Uterus (tissue), 4 donors: ENCODE measurements around the gene PAK1. TPM values are rescaled to one million over a fixed set of nuclear protein-coding genes. Genes with fewer than 3 reads are reported as not detected.

Source experiments
- DNase-seq, 2 donors: peaks; one replicate each; pipeline ENCODE4 v3.0.0-alpha.2; 2019 to 2020
- H3K27ac ChIP-seq, 2 donors: fragments of 200-600 bp; sonication (generic); 1 replicate in 1 of 2; 2 replicates in 1 of 2; pipeline ENCODE4 v1.5.1; 2016 to 2018
- H3K27me3 ChIP-seq, 2 donors: fragments of 200-600 bp; sonication (generic); one replicate each; pipeline ENCODE4 v1.5.1; 2018 to 2019; ENCODE audit warnings: control low read depth in 1 of 2
- H3K36me3 ChIP-seq, 2 donors: fragments of 200-600 bp; sonication (generic); one replicate each; pipeline ENCODE4 v1.5.1; 2019; ENCODE audit warnings: control low read depth in 1 of 2
- H3K4me1 ChIP-seq, 2 donors: fragments of 200-600 bp; sonication (generic); one replicate each; pipeline ENCODE4 v1.5.1; 2018 to 2019; ENCODE audit warnings: control low read depth in 1 of 2
- H3K4me3 ChIP-seq, 2 donors: fragments of 200-600 bp; sonication (generic); 1 replicate in 1 of 2; 2 replicates in 1 of 2; pipeline ENCODE4 v1.5.1; 2018 to 2019; ENCODE audit warnings: mild to moderate bottlenecking in 1 of 2
- H3K9me3 ChIP-seq, 2 donors: fragments of 200-600 bp; sonication (generic); one replicate each; pipeline ENCODE4 v1.5.1; 2019; ENCODE audit warnings: control low read depth in 1 of 2
- POLR2A ChIP-seq, 2 donors: fragments of 450-650 bp; IDR thresholded peaks; one replicate each; pipeline ENCODE4 v1.6.1; 2016; ENCODE audit warnings: antibody characterized with exemption in 2 of 2, mild to moderate bottlenecking in 1 of 2, moderate library complexity in 1 of 2
- intact Hi-C: fragments of 100-400 bp; cut with DNase I; formaldehyde crosslinking; loops from one replicate; pipeline ENCODE4 v1.15.1; 2023; ENCODE audit warnings: low total_unique reads
- total RNA-seq, 4 donors: library from RNA; depleted of rRNA in 3 of 4; stranded (reverse); fragments of >200 nt in 3 of 4; gene quantifications; one replicate each; pipeline versions ENCODE4 v1.1.0 to v1.2.4, GENCODE V29; 2014 to 2023
- TF ChIP-seq, protein P1 (sequence below), 4 experiments: fragments of 200-600 bp in 2 of 4; fragments of 450-650 bp in 2 of 4; sonication (generic) in 2 of 4; IDR thresholded peaks; one replicate each; pipeline ENCODE4 v1.5.1; 2016 to 2019; ENCODE audit warnings: antibody characterized with exemption in 4 of 4, mild to moderate bottlenecking in 2 of 4, moderate library complexity in 1 of 4
- donor health status: DM: yes; HTN: yes; CAD: no.

Gene PAK1
- total RNA-seq, 4 donors from 2014 or later, result 17.4 to 55.2 (median 35.7) TPM

GRCh38 chr11:77442394-77443053 lies 31.4 kb downstream of the PAK1 start:
- intact Hi-C loops, result no loop called here
- Histone ChIP-seq H3K4me1 (no peaks in the 10 kb centered on the region), H3K27me3 (no peaks in the 10 kb centered on the region), H3K36me3 (no peaks in the 10 kb centered on the region), H3K9me3 (no peaks in the 10 kb centered on the region), H3K4me3 (no peak overlapping the region), H3K27ac (no peak overlapping the region)
- no peak for TF ChIP-seq POLR2A (IDR thresholded peaks at IDR 0.05)
- TF ChIP-seq, protein P1, sequence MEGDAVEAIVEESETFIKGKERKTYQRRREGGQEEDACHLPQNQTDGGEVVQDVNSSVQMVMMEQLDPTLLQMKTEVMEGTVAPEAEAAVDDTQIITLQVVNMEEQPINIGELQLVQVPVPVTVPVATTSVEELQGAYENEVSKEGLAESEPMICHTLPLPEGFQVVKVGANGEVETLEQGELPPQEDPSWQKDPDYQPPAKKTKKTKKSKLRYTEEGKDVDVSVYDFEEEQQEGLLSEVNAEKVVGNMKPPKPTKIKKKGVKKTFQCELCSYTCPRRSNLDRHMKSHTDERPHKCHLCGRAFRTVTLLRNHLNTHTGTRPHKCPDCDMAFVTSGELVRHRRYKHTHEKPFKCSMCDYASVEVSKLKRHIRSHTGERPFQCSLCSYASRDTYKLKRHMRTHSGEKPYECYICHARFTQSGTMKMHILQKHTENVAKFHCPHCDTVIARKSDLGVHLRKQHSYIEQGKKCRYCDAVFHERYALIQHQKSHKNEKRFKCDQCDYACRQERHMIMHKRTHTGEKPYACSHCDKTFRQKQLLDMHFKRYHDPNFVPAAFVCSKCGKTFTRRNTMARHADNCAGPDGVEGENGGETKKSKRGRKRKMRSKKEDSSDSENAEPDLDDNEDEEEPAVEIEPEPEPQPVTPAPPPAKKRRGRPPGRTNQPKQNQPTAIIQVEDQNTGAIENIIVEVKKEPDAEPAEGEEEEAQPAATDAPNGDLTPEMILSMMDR (IDR thresholded peaks at IDR 0.05), result no peak
- no peak for DNase-seq

- H3K4me3 ChIP-seq, result no peak overlapping the region
- H3K27me3 ChIP-seq, result no peaks in the 10 kb centered on the region
- no peaks in the 10 kb centered on the region for H3K36me3 ChIP-seq
- no peaks in the 10 kb centered on the region for H3K4me1 ChIP-seq
- H3K27ac ChIP-seq, result no peak overlapping the region
- intact Hi-C loops, result no loop called here
- TF ChIP-seq, protein P1 (IDR thresholded peaks at IDR 0.05), result no peak
- TF ChIP-seq POLR2A (IDR thresholded peaks at IDR 0.05), result no peak
- DNase-seq, result no peak
- H3K9me3 ChIP-seq, result no peaks in the 10 kb centered on the region
Observed at GRCh38 chr11:77441426-77441825, 32.5 kb downstream of the PAK1 start.

DNA sequence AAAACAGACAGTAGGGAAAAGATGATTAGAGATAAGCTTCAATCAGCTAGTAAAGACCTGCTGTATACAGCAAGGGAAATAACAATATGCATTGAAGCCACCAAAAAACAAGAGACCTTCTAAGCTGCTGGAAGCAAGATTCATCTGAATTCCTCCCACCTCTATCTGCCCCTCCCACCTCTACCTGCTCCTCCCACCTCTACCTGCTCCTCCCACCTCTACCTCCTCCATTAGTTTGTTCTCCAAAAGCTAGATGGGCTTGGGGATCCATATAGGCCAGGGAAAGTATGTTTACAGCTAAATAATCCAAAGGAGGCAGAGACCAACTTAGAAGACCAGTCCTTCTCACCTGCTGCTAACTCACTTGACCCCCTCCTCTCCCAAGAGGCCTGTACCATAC lies 33.2 kb downstream of the PAK1 start:
- Histone ChIP-seq H3K9me3 (no peaks in the 10 kb centered on the region), H3K4me1 (no peaks in the 10 kb centered on the region), H3K27me3 (no peaks in the 10 kb centered on the region), H3K4me3 (no peak overlapping the region), H3K27ac (no peak overlapping the region), H3K36me3 (no peaks in the 10 kb centered on the region)
- no peak for DNase-seq
- intact Hi-C loops, result no loop called here
- no peak for TF ChIP-seq POLR2A (IDR thresholded peaks at IDR 0.05)
- TF ChIP-seq, protein P1 (IDR thresholded peaks at IDR 0.05), result no peak

- Histone ChIP-seq H3K9me3 (no peaks in the 10 kb centered on the region), H3K36me3 (no peaks in the 10 kb centered on the region), H3K4me3 (no peak overlapping the region), H3K27me3 (no peaks in the 10 kb centered on the region), H3K4me1 (no peaks in the 10 kb centered on the region), H3K27ac (no peak overlapping the region)
- TF ChIP-seq POLR2A (IDR thresholded peaks at IDR 0.05), result no peak
- TF ChIP-seq, protein P1 (IDR thresholded peaks at IDR 0.05), result no peak
- DNase-seq, result no peak
- intact Hi-C loops, result no loop called here
Observed at GRCh38 chr11:77438487-77438886, 35.4 kb downstream of the PAK1 start.

- TF ChIP-seq, protein P1 (IDR thresholded peaks at IDR 0.05), result no peak
- TF ChIP-seq POLR2A (IDR thresholded peaks at IDR 0.05), result no peak
- intact Hi-C loops, result no loop called here
- Histone ChIP-seq H3K4me3 (no peak overlapping the region), H3K9me3 (no peaks in the 10 kb centered on the region), H3K36me3 (no peaks in the 10 kb centered on the region), H3K27me3 (no peaks in the 10 kb centered on the region), H3K27ac (no peak overlapping the region), H3K4me1 (no peaks in the 10 kb centered on the region)
- no peak for DNase-seq
Observed at GRCh38 chr11:77436969-77437368, 36.9 kb downstream of the PAK1 start.
